HepG2 (cell line): Measurements from ENCODE around the gene C10orf143. TPM values are rescaled to one million over a fixed set of nuclear protein-coding genes. Genes with fewer than 3 reads are reported as not detected.

Experiments used
- ATAC-seq: fragments of 200-7000 bp; cut with Tn5 transposase; 3 replicates; pipeline ENCODE4 v1.9.1; 2020; ENCODE audit warnings: mild to moderate bottlenecking, moderate library complexity
- BruUV-seq: library from RNA; stranded (reverse); fragments of 400-500 nt; replicated peaks from 2 replicates; lab custom pipeline; 2021; lab: Mats Ljungman, UMichigan
- CTCF ChIA-PET: fragments of 300-600 bp; formaldehyde crosslinking; extraction: SDS; loops from one replicate; lab custom pipeline; 2021; ENCODE audit warnings: low total read pairs, inconsistent platforms, low intra/inter-chr PET ratio; lab: Yijun Ruan, JAX
- POLR2A ChIA-PET: fragments of 350-600 bp; sonication (Branson Sonifier 250); formaldehyde crosslinking; loops from one replicate; lab custom pipeline; 2020; ENCODE audit warnings: antibody characterized with exemption, inconsistent platforms; lab: Yijun Ruan, JAX
- DNase-seq: peaks from one replicate; pipeline ENCODE4 v3.0.0-alpha.2; 2015; ENCODE audit warnings: low spot score
- FAIRE-seq: peaks from 3 replicates; lab custom pipeline; 2011; peaks lifted over from hg19 to GRCh38; lab: Jason Lieb, UNC
- H2AFZ ChIP-seq: one replicate; pipeline ENCODE4 v1.6.1; 2011; ENCODE audit warnings: low read length, inconsistent platforms
- H3K27ac ChIP-seq: fragments of 300-600 bp; 3 replicates; pipeline ENCODE4 v1.8.0; 2011; ENCODE audit warnings: mixed run types, mild to moderate bottlenecking, mixed read lengths, low read length, inconsistent platforms; ENCODE audit not compliant: insufficient read depth; ENCODE audit errors: extremely low read length
- H3K27me3 ChIP-seq, 2 experiments: fragments of 200-600 bp in 1 of 2; 2 replicates in 1 of 2; 3 replicates in 1 of 2; pipeline versions ENCODE4 v1.6.0 to v1.8.0; 2011; ENCODE audit warnings: low read length in 2 of 2, mild to moderate bottlenecking in 2 of 2, moderate library complexity in 2 of 2, inconsistent platforms in 1 of 2; ENCODE audit not compliant: insufficient read depth in 2 of 2, control insufficient read depth in 1 of 2
- H3K36me3 ChIP-seq, 2 experiments: fragments of 200-600 bp in 1 of 2; replicated peaks in 1 of 2; 2 replicates in 1 of 2; 3 replicates in 1 of 2; pipeline versions ENCODE4 v1.5.1 to v1.8.0; 2011; ENCODE audit warnings: low read length in 2 of 2, inconsistent platforms in 1 of 2; ENCODE audit not compliant: insufficient read depth in 2 of 2, control insufficient read depth in 1 of 2
- H3K4me1 ChIP-seq: 2 replicates; pipeline ENCODE4 v1.5.1; 2012; ENCODE audit warnings: low read length, inconsistent platforms; ENCODE audit not compliant: insufficient read depth
- H3K4me2 ChIP-seq: 2 replicates; pipeline ENCODE4 v1.6.0; 2011; ENCODE audit warnings: low read depth, low read length, inconsistent platforms
- H3K4me3 ChIP-seq, 3 experiments: fragments of 200-600 bp in 1 of 3; sonication (generic), shearing (Covaris generic) in 1 of 3; replicated peaks in 1 of 3; 2 replicates each; pipeline ENCODE4 v1.5.1; 2011 to 2016; ENCODE audit warnings: low read length in 3 of 3, inconsistent platforms in 2 of 3, low read depth in 2 of 3, mild to moderate bottlenecking in 2 of 3, control low read depth in 1 of 3, mixed read lengths in 1 of 3; ENCODE audit not compliant: insufficient read depth in 1 of 3
- H3K79me2 ChIP-seq: one replicate; pipeline ENCODE4 v1.6.1; 2011; ENCODE audit warnings: low read length, inconsistent platforms; ENCODE audit not compliant: insufficient read depth
- H3K9ac ChIP-seq: 2 replicates; pipeline ENCODE4 v1.6.0; 2011; ENCODE audit warnings: mild to moderate bottlenecking, low read depth, low read length, inconsistent platforms; ENCODE audit not compliant: insufficient read depth
- H3K9me3 ChIP-seq: 2 replicates; pipeline ENCODE4 v1.5.1; 2012; ENCODE audit warnings: mild to moderate bottlenecking, low read length
- H4K20me1 ChIP-seq: 2 replicates; pipeline ENCODE4 v1.6.0; 2011; ENCODE audit warnings: inconsistent platforms, mild to moderate bottlenecking, low read length, moderate library complexity; ENCODE audit not compliant: insufficient read depth
- CBFB ChIP-seq: sonication (generic); formaldehyde crosslinking; IDR thresholded peaks from 2 replicates; pipeline ENCODE4 v1.4.0; 2020; ENCODE audit warnings: missing genetic modification reagents
- ELF3 ChIP-seq: IDR thresholded peaks from 2 replicates; pipeline ENCODE4 v1.6.1; 2016; ENCODE audit warnings: missing genetic modification reagents, missing compliant biosample characterization
- GLI4 ChIP-seq: sonication (generic); formaldehyde crosslinking; IDR thresholded peaks from 2 replicates; pipeline ENCODE4 v1.5.1; 2020; ENCODE audit warnings: missing genetic modification reagents, mild to moderate bottlenecking, moderate library complexity, borderline replicate concordance
- HES4 ChIP-seq: sonication (generic); formaldehyde crosslinking; IDR thresholded peaks from 2 replicates; pipeline ENCODE4 v1.9.0; 2021; ENCODE audit warnings: mild to moderate bottlenecking, missing genetic modification reagents, borderline replicate concordance
- HNF4G ChIP-seq, 2 experiments: sonication (generic) in 1 of 2; formaldehyde crosslinking in 1 of 2; IDR thresholded peaks; 2 replicates each; pipeline versions ENCODE4 v1.4.0 to v1.6.1; 2011 to 2020; ENCODE audit warnings: borderline replicate concordance in 2 of 2, low read depth in 2 of 2, mild to moderate bottlenecking in 2 of 2, low read length in 1 of 2, missing genetic modification reagents in 1 of 2, moderate library complexity in 1 of 2
- KDM5A ChIP-seq: fragments of 200-600 bp; sonication (generic); IDR thresholded peaks from 2 replicates; pipeline ENCODE4 v1.7.0; 2018; ENCODE audit warnings: antibody characterized with exemption, mild to moderate bottlenecking, low read length, borderline replicate concordance
- MXD1 ChIP-seq: sonication (generic); formaldehyde crosslinking; IDR thresholded peaks from 2 replicates; pipeline ENCODE4 v1.4.0; 2020; ENCODE audit warnings: mild to moderate bottlenecking, missing genetic modification reagents
- ZBTB2 ChIP-seq: sonication (generic); formaldehyde crosslinking; IDR thresholded peaks from 2 replicates; pipeline ENCODE4 v1.8.0; 2022; ENCODE audit warnings: low read depth, missing genetic modification reagents
- ZBTB3 ChIP-seq: sonication (generic); formaldehyde crosslinking; IDR thresholded peaks from 2 replicates; pipeline ENCODE4 v1.4.0; 2020; ENCODE audit warnings: low read depth, mild to moderate bottlenecking, moderate library complexity, missing genetic modification reagents, borderline replicate concordance
- ZMYM3 ChIP-seq: sonication (generic); formaldehyde crosslinking; IDR thresholded peaks from 2 replicates; pipeline ENCODE4 v1.5.1; 2020; ENCODE audit warnings: mild to moderate bottlenecking, missing genetic modification reagents
- ZNF138 ChIP-seq: sonication (generic); formaldehyde crosslinking; IDR thresholded peaks from 2 replicates; pipeline ENCODE4 v1.5.0; 2020; ENCODE audit warnings: mild to moderate bottlenecking, low read depth, missing genetic modification reagents
- ZNF251 ChIP-seq: sonication (generic); formaldehyde crosslinking; IDR thresholded peaks from 2 replicates; pipeline ENCODE4 v1.9.0; 2021; ENCODE audit warnings: mild to moderate bottlenecking, missing genetic modification reagents
- ZNF281 ChIP-seq: sonication (generic); formaldehyde crosslinking; IDR thresholded peaks from 2 replicates; pipeline ENCODE4 v1.4.0; 2020; ENCODE audit warnings: missing genetic modification reagents, borderline replicate concordance
- ZNF350 ChIP-seq: sonication (generic); formaldehyde crosslinking; IDR thresholded peaks from 2 replicates; pipeline ENCODE4 v1.4.0; 2020; ENCODE audit warnings: mild to moderate bottlenecking, low read depth, missing genetic modification reagents, borderline replicate concordance
- ZNF414 ChIP-seq: sonication (generic); formaldehyde crosslinking; IDR thresholded peaks from 2 replicates; pipeline ENCODE4 v1.5.0; 2020; ENCODE audit warnings: missing genetic modification reagents
- ZNF563 ChIP-seq: sonication (generic); formaldehyde crosslinking; IDR thresholded peaks from 2 replicates; pipeline ENCODE4 v1.8.0; 2022; ENCODE audit warnings: mild to moderate bottlenecking, moderate library complexity, missing genetic modification reagents
- whole genome bisulfite sequencing: methylation state at CpG from one replicate; pipeline ENCODE4 v1.1.6; 2017; ENCODE audit warnings: low lambda C conversion rate; 5-methylcytosine and 5-hydroxymethylcytosine counted together
- in situ Hi-C: cut with HindIII; loops from 2 replicates; pipeline ENCODE4 v1.10.0; 2017; ENCODE audit warnings: low pct_unique_long_range_greater_than_20kb; ENCODE audit not compliant: extremely low pct_ligation_motif_present
- intact Hi-C: fragments of 100-400 bp; cut with micrococcal nuclease; formaldehyde crosslinking; loops from one replicate; pipeline ENCODE4 v1.10.0; 2022; ENCODE audit not compliant: unreplicated experiment
- polyA plus RNA-seq, 8 experiments: library from polyadenylated mRNA; depleted of rRNA in 3 of 8; stranded (reverse) in 7 of 8; unstranded in 1 of 8; fragments of >200 nt; fragmentation: Illumina TruSeq in 4 of 8; extraction: Trizol in 4 of 8; gene quantifications; 2 replicates each; pipeline versions ENCODE4 v1.2.1 to v1.2.3, GENCODE V29; 2011 to 2016; ENCODE audit warnings: low read depth in 4 of 8, missing spikeins in 1 of 8, mixed read lengths in 1 of 8; ENCODE audit not compliant: insufficient read depth in 1 of 8
- total RNA-seq, 5 experiments: library from RNA; depleted of rRNA; stranded (reverse); fragments of >200 nt; fragmentation: Illumina TruSeq; extraction: Trizol; gene quantifications; 2 replicates each; pipeline ENCODE4 v1.2.3, GENCODE V29; 2016; ENCODE audit warnings: low read depth in 1 of 5

The C10orf143 gene
- total and polyA plus RNA-seq, 2 of the 13 experiments (the other 11 are each of a cell fraction or from before 2014, with no cell fraction given): 0.21 to 0.91 TPM

- no peaks in the 10 kb centered on the region for H4K20me1 ChIP-seq
- intact Hi-C loops (no loop called here), in situ Hi-C loops (no loop called here)
- H3K36me3 ChIP-seq: no peaks in the 10 kb centered on the region
- no peak for ATAC-seq
- H3K4me2 ChIP-seq: no peak overlapping the region
- no peak overlapping the region for H2AFZ ChIP-seq
- H3K9ac ChIP-seq: no peak overlapping the region
- H3K4me1 ChIP-seq: no peaks in the 10 kb centered on the region
- no peak overlapping the region for H3K27ac ChIP-seq
- TF ChIP-seq ZNF138 (CRISPR knock-in tag) (no peak), ZNF414 (CRISPR knock-in tag) (no peak), ZNF281 (CRISPR knock-in tag) (no peak), ZNF350 (no peak), ELF3 (CRISPR knock-in tag) (no peak), ZNF563 (CRISPR knock-in tag) (no peak), MXD1 (CRISPR knock-in tag) (no peak), CBFB (CRISPR knock-in tag) (no peak), GLI4 (CRISPR knock-in tag) (no peak), ZBTB3 (CRISPR knock-in tag) (no peak), ZBTB2 (CRISPR knock-in tag) (no peak), KDM5A (no peak), ZMYM3 (no peak), HES4 (CRISPR knock-in tag) (no peak), ZNF251 (no peak), HNF4G (IDR thresholded peaks at IDR 0.05; ENCODE audit: borderline replicate concordance, low read depth, low read length) (no peak), HNF4G (CRISPR knock-in tag; IDR thresholded peaks at IDR 0.05; ENCODE audit: borderline replicate concordance, low read depth) (no peak)
- no TSS peak for BruUV-seq
- peaks cover 4 to 31% of the 10 kb centered on the region in 2 experiments for H3K27me3 ChIP-seq
- no peaks in the 10 kb centered on the region for H3K9me3 ChIP-seq
- no peak for FAIRE-seq
- no peak for DNase-seq
- 18% methylated on average over 4 of the region's 11 CpGs for WGBS
- H3K79me2 ChIP-seq: no peaks in the 10 kb centered on the region
- ChIA-PET POLR2A (no interaction called here), CTCF (no interaction called here)
- H3K4me3 ChIP-seq: no peak overlapping the region
These were observed 57.1 kb downstream of the C10orf143 start for GRCh38 chr10:130053561-130053960.
